H9 (cell line): ENCODE measurements around the gene BCAS1. TPM values are rescaled to one million over a fixed set of nuclear protein-coding genes. Genes with fewer than 3 reads are reported as not detected.

Experiments
- DNase-seq: peaks from one replicate; pipeline ENCODE4 v3.0.0-alpha.2; 2017
- H2AFZ ChIP-seq: one replicate; pipeline ENCODE4 v1.6.1; 2013; ENCODE audit warnings: mild to moderate bottlenecking, low read length, control low read depth, moderate library complexity
- H2AK5ac ChIP-seq: 2 replicates; pipeline ENCODE4 v1.6.1; 2013; ENCODE audit warnings: low read length, control low read depth, mixed read lengths; ENCODE audit not compliant: insufficient read length
- H2BK120ac ChIP-seq: one replicate; pipeline ENCODE4 v1.6.1; 2013; ENCODE audit warnings: low read depth, mild to moderate bottlenecking, low read length, control low read depth, inconsistent platforms; ENCODE audit not compliant: poor library complexity, severe bottlenecking
- H2BK12ac ChIP-seq: 2 replicates; pipeline ENCODE4 v1.6.1; 2013; ENCODE audit warnings: low read length, control low read depth, mixed read lengths, low read depth; ENCODE audit not compliant: insufficient read length
- H2BK15ac ChIP-seq: 2 replicates; pipeline ENCODE4 v1.6.1; 2013; ENCODE audit warnings: low read depth, low read length, control low read depth
- H2BK20ac ChIP-seq: one replicate; pipeline ENCODE4 v1.6.1; 2013; ENCODE audit warnings: low read depth, mild to moderate bottlenecking, low read length, control low read depth, inconsistent platforms; ENCODE audit not compliant: poor library complexity, severe bottlenecking
- H2BK5ac ChIP-seq: 2 replicates; pipeline ENCODE4 v1.6.1; 2013; ENCODE audit warnings: low read length, control low read depth, mixed read lengths; ENCODE audit not compliant: insufficient read length
- H3K14ac ChIP-seq: 2 replicates; pipeline ENCODE4 v1.6.1; 2013; ENCODE audit warnings: low read length, control low read depth; ENCODE audit not compliant: insufficient read depth
- H3K18ac ChIP-seq: 2 replicates; pipeline ENCODE4 v1.6.1; 2013; ENCODE audit warnings: low read depth, mild to moderate bottlenecking, mixed read lengths, low read length, control low read depth; ENCODE audit not compliant: insufficient read length
- H3K23ac ChIP-seq: 2 replicates; pipeline ENCODE4 v1.6.1; 2013; ENCODE audit warnings: low read length, control low read depth, mixed read lengths, low read depth; ENCODE audit not compliant: insufficient read length
- H3K23me2 ChIP-seq: 2 replicates; pipeline ENCODE4 v1.6.1; 2013; ENCODE audit warnings: low read depth, mild to moderate bottlenecking, mixed read lengths, low read length, control low read depth; ENCODE audit not compliant: insufficient read length, poor library complexity, severe bottlenecking
- H3K27ac ChIP-seq: 2 replicates; pipeline ENCODE4 v1.5.1; 2013; ENCODE audit warnings: low read length, control low read depth, mixed read lengths, low read depth; ENCODE audit not compliant: insufficient read length
- H3K27me3 ChIP-seq: 2 replicates; pipeline ENCODE4 v1.6.1; 2013; ENCODE audit warnings: low read length, control low read depth, inconsistent platforms; ENCODE audit not compliant: insufficient read depth
- H3K4ac ChIP-seq: 2 replicates; pipeline ENCODE4 v1.6.1; 2013; ENCODE audit warnings: low read depth, mild to moderate bottlenecking, control low read depth, inconsistent platforms, low read length, moderate library complexity
- H3K4me1 ChIP-seq: 2 replicates; pipeline ENCODE4 v1.6.1; 2013; ENCODE audit warnings: low read length, control low read depth, inconsistent platforms; ENCODE audit not compliant: insufficient read depth
- H3K4me2 ChIP-seq: 2 replicates; pipeline ENCODE4 v1.6.1; 2013; ENCODE audit warnings: low read length, control low read depth, mixed read lengths; ENCODE audit not compliant: insufficient read length, insufficient read depth
- H3K56ac ChIP-seq: 2 replicates; pipeline ENCODE4 v1.6.1; 2013; ENCODE audit warnings: low read depth, mild to moderate bottlenecking, mixed read lengths, low read length, control low read depth; ENCODE audit not compliant: insufficient read length
- H3K79me1 ChIP-seq: 2 replicates; pipeline ENCODE4 v1.6.1; 2013; ENCODE audit warnings: low read depth, mild to moderate bottlenecking, moderate library complexity, low read length, control low read depth, inconsistent platforms; ENCODE audit not compliant: insufficient read depth, poor library complexity, severe bottlenecking
- H3K79me2 ChIP-seq: 2 replicates; pipeline ENCODE4 v1.6.1; 2013; ENCODE audit warnings: low read length, control low read depth, inconsistent platforms; ENCODE audit not compliant: insufficient read depth
- H3K9ac ChIP-seq: 2 replicates; pipeline ENCODE4 v1.6.1; 2013; ENCODE audit warnings: low read length, control low read depth, mixed read lengths; ENCODE audit not compliant: insufficient read length; ENCODE audit errors: extremely low read depth
- H3K9me3 ChIP-seq: one replicate; pipeline ENCODE4 v1.6.1; 2013; ENCODE audit warnings: low read depth, low read length, inconsistent platforms; ENCODE audit not compliant: control insufficient read depth
- H3T11ph ChIP-seq: one replicate; pipeline ENCODE4 v1.6.1; 2013; ENCODE audit warnings: mild to moderate bottlenecking, low read length, control low read depth, inconsistent platforms
- H4K20me1 ChIP-seq: one replicate; pipeline ENCODE4 v1.6.1; 2013; ENCODE audit not compliant: control insufficient read depth, insufficient read length, insufficient read depth
- H4K5ac ChIP-seq: 2 replicates; pipeline ENCODE4 v1.6.1; 2013; ENCODE audit warnings: low read depth, mild to moderate bottlenecking, mixed read lengths, low read length, control low read depth; ENCODE audit not compliant: insufficient read length
- H4K8ac ChIP-seq: replicated peaks from 2 replicates; pipeline ENCODE4 v1.6.1; 2013; ENCODE audit warnings: low read length, control low read depth, mixed read lengths, low read depth; ENCODE audit not compliant: insufficient read length
- H4K91ac ChIP-seq: 2 replicates; pipeline ENCODE4 v1.6.1; 2013; ENCODE audit warnings: low read depth, mild to moderate bottlenecking, moderate library complexity, mixed read lengths, low read length, control low read depth; ENCODE audit not compliant: insufficient read length
- H3K27ac Mint-ChIP-seq, 3 experiments: 2 replicates in 2 of 3; 3 replicates in 1 of 3; pipeline ENCODE4 v1.8.0; 2020 to 2021; ENCODE audit warnings: mixed read lengths in 3 of 3, mild to moderate bottlenecking in 1 of 3, moderate library complexity in 1 of 3
- H3K27me3 Mint-ChIP-seq: 2 replicates; pipeline ENCODE4 v1.8.0; 2021; ENCODE audit warnings: low read depth, mild to moderate bottlenecking, moderate library complexity, mixed read lengths
- H3K36me3 Mint-ChIP-seq, 3 experiments: 2 replicates in 2 of 3; 3 replicates in 1 of 3; pipeline ENCODE4 v1.8.0; 2020 to 2021; ENCODE audit warnings: low read depth in 3 of 3, mixed read lengths in 3 of 3; ENCODE audit not compliant: insufficient read depth in 1 of 3
- H3K4me1 Mint-ChIP-seq, 2 experiments: 2 replicates each; pipeline ENCODE4 v1.8.0; 2020; ENCODE audit warnings: mixed read lengths in 2 of 2
- H3K4me3 Mint-ChIP-seq, 2 experiments: 2 replicates in 1 of 2; 3 replicates in 1 of 2; pipeline ENCODE4 v1.8.0; 2020 to 2021; ENCODE audit warnings: mild to moderate bottlenecking in 2 of 2, mixed read lengths in 2 of 2, moderate library complexity in 1 of 2
- H3K9me3 Mint-ChIP-seq, 2 experiments: 2 replicates in 1 of 2; 3 replicates in 1 of 2; pipeline ENCODE4 v1.8.0; 2020; ENCODE audit warnings: mild to moderate bottlenecking in 2 of 2, mixed read lengths in 2 of 2, moderate library complexity in 1 of 2
- WGBS: extraction: QIAGEN DNeasy Blood & Tissue Kit; methylation state at CpG from one replicate; pipeline ENCODE4 v1.1.7; 2013; ENCODE audit warnings: missing lambda C conversion rate, low lambda C conversion rate, mixed read lengths; ENCODE audit not compliant: insufficient read length; ENCODE audit errors: extremely low coverage; 5-methylcytosine and 5-hydroxymethylcytosine counted together
- total RNA-seq: library from RNA; stranded (reverse); gene quantifications from 2 replicates; pipeline ENCODE4 v1.2.1, GENCODE V29; 2021
- TF ChIP-seq, protein P1 (sequence below): fragments of 200-600 bp; sonication (generic); conservative IDR thresholded peaks from 3 replicates; pipeline ENCODE4 v1.8.0; 2021; ENCODE audit warnings: antibody characterized with exemption, mild to moderate bottlenecking

Gene BCAS1
- total RNA-seq, 1 experiment from 2014 or later: 0.15 TPM

DNA sequence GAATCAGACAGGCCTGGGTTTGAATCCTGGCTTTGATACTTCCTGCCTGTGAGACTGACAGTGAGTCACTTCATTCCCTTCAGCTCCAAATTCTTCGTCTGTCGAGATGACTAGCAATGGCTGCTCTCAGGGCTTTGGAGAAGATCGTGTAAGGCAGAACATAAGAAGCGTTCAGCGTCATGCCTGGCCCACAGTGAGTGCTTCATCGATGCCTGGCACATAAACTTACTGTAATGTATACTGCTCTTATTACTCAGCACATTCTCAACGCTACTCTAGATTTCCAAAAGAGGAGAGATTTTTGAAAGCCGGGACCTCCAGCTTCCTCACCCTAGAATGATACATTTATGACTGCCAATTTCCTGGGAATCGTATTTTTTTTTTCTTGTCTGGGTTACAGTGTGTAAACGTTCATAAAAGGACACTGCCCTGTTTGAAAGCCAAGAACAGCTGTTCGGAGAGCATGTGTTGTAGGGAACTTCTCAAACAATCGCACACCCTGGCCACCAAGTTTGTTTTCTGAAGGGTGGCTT is 16.2 kb upstream of the BCAS1 start:
- H3K9me3 Mint-ChIP-seq: no peaks in the 10 kb centered on the region

More for the DNA sequence above, 16.2 kb upstream of the BCAS1 start:
- H3K27me3 Mint-ChIP-seq: no peaks in the 10 kb centered on the region
- Histone ChIP-seq H4K91ac (no peak overlapping the region), H3K14ac (no peak overlapping the region), H3K4ac (no peak overlapping the region), H4K8ac (no peak overlapping the region), H3K23me2 (no peaks in the 10 kb centered on the region), H2AFZ (no peak overlapping the region), H2BK5ac (no peak overlapping the region), H3K18ac (no peak overlapping the region), H3K9me3 (no peaks in the 10 kb centered on the region), H3K23ac (no peak overlapping the region), H4K5ac (no peak overlapping the region), H3K79me1 (no peaks in the 10 kb centered on the region), H2BK120ac (no peak overlapping the region), H3K9ac (no peak overlapping the region), H2BK20ac (peak overlapping the region; percentile 60), H3K27me3 (no peaks in the 10 kb centered on the region), H3K79me2 (no peaks in the 10 kb centered on the region), H2BK15ac (no peak overlapping the region), H2AK5ac (no peak overlapping the region), H3K56ac (no peak overlapping the region), H3K4me1 (no peaks in the 10 kb centered on the region), H2BK12ac (no peak overlapping the region), H4K20me1 (no peaks in the 10 kb centered on the region), H3K27ac (no peak overlapping the region), H3K4me2 (no peak overlapping the region), H3T11ph (no peak overlapping the region)
- TF ChIP-seq, protein P1, sequence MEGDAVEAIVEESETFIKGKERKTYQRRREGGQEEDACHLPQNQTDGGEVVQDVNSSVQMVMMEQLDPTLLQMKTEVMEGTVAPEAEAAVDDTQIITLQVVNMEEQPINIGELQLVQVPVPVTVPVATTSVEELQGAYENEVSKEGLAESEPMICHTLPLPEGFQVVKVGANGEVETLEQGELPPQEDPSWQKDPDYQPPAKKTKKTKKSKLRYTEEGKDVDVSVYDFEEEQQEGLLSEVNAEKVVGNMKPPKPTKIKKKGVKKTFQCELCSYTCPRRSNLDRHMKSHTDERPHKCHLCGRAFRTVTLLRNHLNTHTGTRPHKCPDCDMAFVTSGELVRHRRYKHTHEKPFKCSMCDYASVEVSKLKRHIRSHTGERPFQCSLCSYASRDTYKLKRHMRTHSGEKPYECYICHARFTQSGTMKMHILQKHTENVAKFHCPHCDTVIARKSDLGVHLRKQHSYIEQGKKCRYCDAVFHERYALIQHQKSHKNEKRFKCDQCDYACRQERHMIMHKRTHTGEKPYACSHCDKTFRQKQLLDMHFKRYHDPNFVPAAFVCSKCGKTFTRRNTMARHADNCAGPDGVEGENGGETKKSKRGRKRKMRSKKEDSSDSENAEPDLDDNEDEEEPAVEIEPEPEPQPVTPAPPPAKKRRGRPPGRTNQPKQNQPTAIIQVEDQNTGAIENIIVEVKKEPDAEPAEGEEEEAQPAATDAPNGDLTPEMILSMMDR: no peak
- no peak overlapping the region for H3K4me3 Mint-ChIP-seq
- DNase-seq: no peak
- H3K27ac Mint-ChIP-seq: no peak overlapping the region; a peak in 1 of 7 replicates
- no peaks in the 10 kb centered on the region for H3K4me1 Mint-ChIP-seq
- WGBS: no CpG with 5 or more reads among the region's 12 CpGs
- no peaks in the 10 kb centered on the region for H3K36me3 Mint-ChIP-seq
